IPS-NIHi7 (cell line): ENCODE measurements around the gene KAT8.

Experiments used
- DNase-seq: peaks from one replicate; pipeline ENCODE4 v3.0.0; 2012; ENCODE audit warnings: mixed read lengths; ENCODE audit errors: extremely low spot score

KAT8 gene

GRCh38 chr16:31108035-31108793, 9.2 kb upstream of the KAT8 start, which contains the start of gene BCKDK:
Gene BCKDK, plus strand, starts transcription at chr16:31108386. Its CDS starts 838 bp downstream, at chr16:31109224.
- DNase-seq: peak; percentile 86

- no peak for DNase-seq
These were observed 8.5 kb upstream of the KAT8 start for GRCh38 chr16:31108794-31109558.

GRCh38 chr16:31109622-31110021, 7.8 kb upstream of the KAT8 start:
- no peak for DNase-seq

- no peak for DNase-seq
These were observed 7.1 kb upstream of the KAT8 start for GRCh38 chr16:31110106-31111034.

- no peak for DNase-seq
These were observed 5.5 kb upstream of the KAT8 start for GRCh38 chr16:31111881-31112466.

GRCh38 chr16:31112711-31113110, 4.8 kb upstream of the KAT8 start:
- DNase-seq: no peak

- no peak for DNase-seq
These were observed 4.0 kb upstream of the KAT8 start for GRCh38 chr16:31113121-31114120.

GRCh38 chr16:31114468-31114867, 3.0 kb upstream of the KAT8 start:
- DNase-seq: no peak

GRCh38 chr16:31118223-31119155, 1.0 kb downstream of the KAT8 start:
- no peak for DNase-seq

- no peak for DNase-seq
These were observed 2.7 kb downstream of the KAT8 start for GRCh38 chr16:31120129-31120528.

- DNase-seq: no peak
These were observed 8.4 kb downstream of the KAT8 start for GRCh38 chr16:31125844-31126243.

GRCh38 chr16:31127182-31127581, 9.7 kb downstream of the KAT8 start:
- DNase-seq: no peak

GRCh38 chr16:31128711-31129567, 11.5 kb downstream of the KAT8 start:
- DNase-seq: no peak

GRCh38 chr16:31129568-31130335, 12.3 kb downstream of the KAT8 start:
- no peak for DNase-seq

- DNase-seq: no peak
These were observed 12.9 kb downstream of the KAT8 start for GRCh38 chr16:31130336-31130891.

- peak; percentile 70 for DNase-seq
These were observed 13.4 kb downstream of the KAT8 start for GRCh38 chr16:31130899-31131298.

GRCh38 chr16:31131416-31131815, 14.0 kb downstream of the KAT8 start:
- DNase-seq: no peak
